Medulla oblongata (tissue), 1 donor: ENCODE results near the gene NFATC2IP.

Experiments
- DNase-seq: peaks from one replicate; pipeline ENCODE4 v3.0.0-alpha.2; 2015; ENCODE audit errors: extremely low spot score

NFATC2IP gene

DNA sequence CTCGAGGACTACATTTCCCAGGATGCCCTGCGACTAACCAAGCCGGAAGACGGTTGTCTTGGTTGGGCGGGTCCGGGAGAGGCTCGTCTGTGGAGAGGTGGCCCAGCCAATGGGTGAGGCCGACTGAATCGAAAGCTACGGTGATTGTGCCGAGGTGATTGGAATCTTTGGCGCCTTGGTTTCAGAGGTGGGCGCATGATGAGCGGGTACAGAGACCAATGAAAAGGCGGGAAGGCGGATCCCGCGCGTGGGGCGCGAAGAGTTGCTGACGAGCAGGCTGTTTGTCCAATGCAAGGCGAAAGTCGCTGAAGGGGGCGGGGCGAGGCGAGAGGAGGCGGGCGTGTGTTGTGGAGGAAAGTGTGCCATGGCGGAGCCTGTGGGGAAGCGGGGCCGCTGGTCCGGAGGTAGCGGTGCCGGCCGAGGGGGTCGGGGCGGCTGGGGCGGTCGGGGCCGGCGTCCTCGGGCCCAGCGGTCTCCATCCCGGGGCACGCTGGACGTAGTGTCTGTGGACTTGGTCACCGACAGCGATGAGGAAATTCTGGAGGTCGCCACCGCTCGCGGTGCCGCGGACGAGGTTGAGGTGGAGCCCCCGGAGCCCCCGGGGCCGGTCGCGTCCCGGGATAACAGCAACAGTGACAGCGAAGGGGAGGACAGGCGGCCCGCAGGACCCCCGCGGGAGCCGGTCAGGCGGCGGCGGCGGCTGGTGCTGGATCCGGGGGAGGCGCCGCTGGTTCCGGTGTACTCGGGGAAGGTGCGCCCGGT, at the start of gene NFATC2IP:
Gene NFATC2IP (plus strand): TSS at position 290 of the 762 bp plus-strand sequence. CDS start 75 bp downstream, at position 365.
- DNase-seq: peak; percentile 100

DNA sequence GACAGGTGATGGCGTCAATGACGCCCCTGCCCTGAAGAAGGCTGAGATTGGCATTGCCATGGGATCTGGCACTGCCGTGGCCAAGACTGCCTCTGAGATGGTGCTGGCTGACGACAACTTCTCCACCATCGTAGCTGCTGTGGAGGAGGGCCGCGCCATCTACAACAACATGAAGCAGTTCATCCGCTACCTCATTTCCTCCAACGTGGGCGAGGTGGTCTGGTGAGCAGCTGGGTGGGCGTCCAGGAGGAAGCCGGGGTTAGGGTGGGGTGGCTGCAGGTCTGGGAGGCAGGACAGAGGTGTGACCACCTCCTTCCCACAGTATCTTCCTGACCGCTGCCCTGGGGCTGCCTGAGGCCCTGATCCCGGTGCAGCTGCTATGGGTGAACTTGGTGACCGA, 48.9 kb upstream of the NFATC2IP start:
- DNase-seq: no peak

DNA sequence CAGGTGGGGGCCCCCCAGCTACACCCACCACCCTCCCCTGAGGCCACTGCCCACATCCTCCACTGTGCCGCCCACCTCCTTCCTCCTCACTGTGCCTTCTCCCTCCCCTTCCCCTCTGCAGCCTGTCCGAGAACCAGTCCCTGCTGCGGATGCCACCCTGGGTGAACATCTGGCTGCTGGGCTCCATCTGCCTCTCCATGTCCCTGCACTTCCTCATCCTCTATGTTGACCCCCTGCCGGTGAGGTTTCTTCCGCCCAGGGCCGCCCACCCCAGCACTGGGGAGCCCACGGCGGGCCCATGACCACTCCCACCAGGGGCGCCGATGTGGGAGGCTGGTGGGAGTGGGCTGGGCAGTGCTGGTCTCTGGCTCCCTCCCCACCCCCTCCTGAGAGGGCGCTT, 47.8 kb upstream of the NFATC2IP start:
- DNase-seq: no peak

DNA sequence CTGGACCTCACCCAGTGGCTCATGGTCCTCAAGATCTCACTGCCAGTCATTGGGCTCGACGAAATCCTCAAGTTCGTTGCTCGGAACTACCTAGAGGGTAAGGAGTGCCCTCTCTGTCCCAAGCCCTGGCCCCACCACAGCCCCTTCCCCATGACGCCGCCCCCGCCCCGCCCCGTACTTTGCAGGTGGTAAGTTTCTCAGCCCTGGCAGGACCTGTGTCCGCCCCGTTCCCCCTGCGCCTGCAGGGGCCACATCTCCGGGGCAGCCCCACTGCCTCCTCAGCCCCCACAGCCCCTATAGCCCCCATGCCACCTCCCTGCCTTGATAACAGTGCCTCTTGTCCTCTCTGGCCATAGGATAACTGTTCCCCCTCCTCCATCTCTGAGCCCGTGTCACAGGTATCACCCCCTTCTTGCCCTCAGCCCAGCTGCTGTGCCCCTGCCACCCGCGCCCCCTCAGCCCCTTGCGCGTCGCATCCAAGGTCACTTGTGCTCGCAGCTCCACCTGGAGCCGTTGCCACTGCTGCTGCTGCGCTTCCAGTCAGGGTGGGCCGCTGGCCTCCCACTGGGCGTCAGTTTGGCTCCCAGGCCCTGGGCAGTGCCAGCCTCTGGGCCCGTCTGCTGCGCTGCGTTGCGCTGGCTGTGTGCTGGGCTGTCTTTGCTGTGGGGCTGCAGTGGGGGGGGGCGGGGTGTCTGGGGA, 47.2 kb upstream of the NFATC2IP start:
- DNase-seq: no peak

DNA sequence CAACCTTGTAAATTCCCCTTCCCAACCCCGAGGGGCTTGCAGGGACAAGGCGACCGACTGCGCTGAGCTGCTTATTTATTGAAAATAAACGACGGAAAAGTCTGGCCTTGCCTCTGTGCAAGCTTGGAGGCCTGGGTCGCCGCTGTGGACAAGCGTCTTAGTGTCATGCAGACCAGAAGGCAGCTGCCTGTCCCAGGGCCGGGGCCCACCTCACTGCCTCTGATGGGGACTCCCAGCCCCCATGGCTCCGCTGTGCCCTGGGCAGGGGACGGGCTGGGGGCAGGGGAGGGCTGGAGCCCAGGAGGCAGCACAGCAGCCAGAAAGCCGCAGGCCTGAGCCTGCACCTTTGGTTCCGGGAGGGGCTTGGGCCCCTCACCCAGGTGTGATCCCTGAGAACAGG, 46.4 kb upstream of the NFATC2IP start:
- no peak for DNase-seq

DNA sequence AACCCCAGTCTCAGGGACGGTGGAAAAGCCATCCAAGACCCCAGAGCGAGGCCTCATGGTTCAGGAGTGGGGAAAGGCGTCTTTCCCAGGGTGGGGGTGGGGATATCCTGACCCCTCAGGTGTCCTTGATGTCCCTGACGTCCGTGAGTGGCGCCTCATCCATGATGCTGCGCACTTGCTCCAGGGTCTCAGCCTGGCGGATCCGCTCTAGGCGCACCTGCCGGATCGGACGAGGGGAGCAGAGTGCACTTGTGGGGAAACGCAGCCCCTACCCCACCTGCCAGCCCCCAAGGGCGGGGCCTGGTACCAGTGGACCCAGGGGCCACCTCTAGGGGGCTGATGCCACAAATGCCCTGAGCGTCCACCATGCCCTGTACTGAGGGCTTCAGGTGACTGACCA, 45.9 kb upstream of the NFATC2IP start:
- no peak for DNase-seq

DNA sequence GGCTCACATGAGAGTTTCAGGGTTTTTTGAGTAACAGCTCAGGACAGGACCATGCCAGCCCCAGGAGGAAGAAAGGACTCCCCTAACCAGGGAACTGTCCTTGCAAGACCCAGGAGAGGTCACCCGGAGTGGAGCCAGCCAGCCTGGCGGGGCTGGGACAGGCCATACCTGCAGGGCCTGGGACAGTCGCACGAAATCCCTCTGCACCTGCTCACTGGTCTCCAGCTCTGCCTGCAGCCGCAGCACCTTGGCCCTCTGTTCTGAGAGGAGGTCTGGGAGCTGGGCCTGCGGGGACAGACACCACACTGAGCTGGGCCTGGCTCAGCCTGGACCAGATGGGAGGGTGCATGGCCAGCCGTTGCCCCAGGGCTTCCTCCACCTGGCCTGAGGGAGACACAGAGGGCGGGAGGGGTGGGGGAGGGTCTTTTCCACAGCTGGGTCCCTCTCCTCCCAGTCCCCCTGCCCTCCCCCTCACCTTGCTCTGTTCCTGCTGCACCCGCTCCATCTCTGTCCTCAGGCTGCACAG, 45.4 kb upstream of the NFATC2IP start:
- DNase-seq: no peak

DNA sequence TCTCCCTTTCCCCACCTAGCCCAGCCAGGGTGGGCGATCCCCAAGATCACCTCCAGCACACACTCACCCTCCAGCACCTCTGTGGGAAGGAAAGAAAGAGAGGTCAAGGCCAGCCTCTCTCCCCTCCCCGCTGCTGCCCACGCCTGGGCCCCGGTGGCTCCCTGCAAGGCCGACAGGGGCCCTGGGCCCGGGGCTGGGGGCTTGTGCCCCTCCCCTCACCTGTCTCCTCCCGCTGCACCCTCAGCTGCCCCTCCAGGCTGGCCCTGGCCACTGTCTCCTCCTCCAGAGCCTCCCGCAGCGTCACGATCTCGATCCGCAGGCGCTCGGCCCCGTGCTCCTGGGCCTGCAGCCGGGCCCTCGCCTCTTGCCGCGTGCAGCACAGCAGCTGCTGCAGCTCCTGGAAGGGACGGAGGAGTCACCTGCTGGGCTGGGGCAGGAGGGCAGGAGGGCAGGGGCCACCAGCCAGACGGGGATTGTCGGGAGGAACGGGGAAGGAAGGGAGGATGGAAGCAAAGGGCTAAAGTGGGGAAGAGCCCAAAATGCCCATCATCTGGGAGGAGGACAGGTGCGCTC, 44.9 kb upstream of the NFATC2IP start:
- no peak for DNase-seq

DNA sequence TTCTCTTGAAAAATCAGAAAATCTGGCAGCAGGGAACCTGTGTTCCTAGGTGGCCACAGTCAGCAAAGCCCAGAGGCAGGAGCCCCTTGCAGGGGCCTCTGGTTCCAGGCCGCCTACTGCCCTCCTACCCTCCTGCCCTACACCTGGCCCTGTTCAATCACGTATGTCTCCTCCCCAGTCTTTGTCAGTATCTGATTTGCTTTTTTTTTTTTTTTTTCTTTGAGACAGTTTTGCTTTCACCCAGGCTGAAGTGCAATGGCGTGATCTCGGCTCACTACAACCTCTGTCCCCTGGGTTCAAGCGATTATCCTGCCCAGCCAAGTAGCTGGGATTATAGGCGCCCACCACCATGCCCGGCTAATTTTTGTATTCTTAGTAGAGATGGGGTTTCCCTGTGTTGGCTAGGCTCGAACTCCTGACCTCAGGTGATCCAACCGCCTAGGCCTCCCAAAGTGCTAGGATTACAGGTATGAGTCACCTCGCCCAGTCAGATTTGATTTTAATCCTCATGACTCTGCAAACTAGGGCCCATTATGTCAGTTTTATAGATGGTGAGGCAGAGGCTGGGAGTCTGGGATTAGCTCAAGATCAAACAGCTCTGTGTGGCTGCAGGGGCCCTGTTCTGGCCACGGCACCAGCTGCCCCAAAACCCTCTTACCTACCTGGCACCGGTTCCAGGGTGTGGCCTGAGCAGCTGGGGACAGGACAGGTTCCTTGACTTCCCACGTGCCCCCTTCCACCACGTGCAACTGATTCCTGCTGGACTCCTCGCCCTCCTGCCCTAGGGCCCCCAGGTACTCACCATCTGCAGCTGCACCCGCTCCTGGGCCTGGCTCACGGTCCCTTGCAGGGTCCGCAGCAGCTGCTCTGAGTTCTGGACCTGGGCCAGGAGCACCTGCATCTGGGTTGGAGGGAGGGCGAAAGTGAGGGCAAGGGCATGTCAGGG, 40.4 kb upstream of the NFATC2IP start:
- DNase-seq: no peak

DNA sequence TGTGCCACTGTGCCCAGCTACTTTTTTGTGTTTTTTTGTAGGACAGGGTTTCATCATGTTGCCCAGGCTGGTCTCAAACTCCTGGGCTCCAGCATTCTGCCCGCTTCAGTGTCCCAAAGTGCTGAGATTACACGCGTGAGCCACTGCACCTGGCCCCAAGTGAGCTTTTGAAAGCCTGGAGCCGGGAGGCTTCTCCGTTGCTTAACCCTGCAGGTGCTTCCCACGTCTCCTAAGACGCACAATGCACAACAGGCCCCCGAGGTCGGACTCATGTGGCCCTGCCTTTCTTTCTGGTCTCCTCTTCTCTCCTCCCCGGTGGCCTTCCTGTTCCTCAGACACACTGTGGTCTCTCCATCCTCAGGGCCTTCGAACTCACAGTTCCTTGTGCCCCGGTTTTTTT, 38.2 kb upstream of the NFATC2IP start:
- no peak for DNase-seq

DNA sequence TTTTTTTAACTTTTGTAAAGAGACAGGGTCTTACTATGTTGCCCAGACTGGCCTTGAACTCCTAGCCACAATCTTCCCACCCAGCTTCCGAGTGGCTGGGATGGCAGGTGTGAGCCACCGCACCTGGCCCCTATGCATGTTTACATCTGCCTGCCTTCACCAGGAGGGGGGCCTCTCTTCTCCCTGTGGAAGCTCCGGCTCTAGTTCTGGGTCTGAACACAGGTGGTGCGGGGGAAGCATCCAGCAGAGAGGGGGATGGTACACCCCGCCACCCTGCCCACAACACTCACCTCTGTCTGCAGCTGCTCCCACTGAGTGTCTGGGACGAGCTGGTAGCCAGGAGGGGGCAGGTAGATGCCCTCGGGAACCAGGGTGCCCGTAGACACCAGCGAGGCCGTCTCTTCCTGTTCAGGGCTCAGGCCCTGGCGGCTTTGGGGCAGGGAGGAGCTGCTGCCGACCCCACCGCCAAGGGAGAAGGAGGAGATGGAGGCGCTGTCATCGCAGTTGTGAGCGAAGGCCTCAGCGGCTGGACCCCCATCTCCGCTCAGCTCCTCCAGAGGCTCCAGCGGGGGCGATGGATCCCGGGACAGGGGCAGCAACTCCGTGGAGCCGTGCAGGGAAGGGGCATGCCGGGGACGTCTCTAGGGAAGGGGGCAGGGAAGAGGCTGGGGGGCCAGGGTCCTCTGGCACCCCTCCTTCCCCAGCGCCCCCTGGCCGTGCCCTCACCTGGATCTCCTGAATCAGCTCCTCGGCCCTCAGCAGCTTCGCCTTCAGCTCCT, 36.6 kb upstream of the NFATC2IP start:
- DNase-seq: no peak

DNA sequence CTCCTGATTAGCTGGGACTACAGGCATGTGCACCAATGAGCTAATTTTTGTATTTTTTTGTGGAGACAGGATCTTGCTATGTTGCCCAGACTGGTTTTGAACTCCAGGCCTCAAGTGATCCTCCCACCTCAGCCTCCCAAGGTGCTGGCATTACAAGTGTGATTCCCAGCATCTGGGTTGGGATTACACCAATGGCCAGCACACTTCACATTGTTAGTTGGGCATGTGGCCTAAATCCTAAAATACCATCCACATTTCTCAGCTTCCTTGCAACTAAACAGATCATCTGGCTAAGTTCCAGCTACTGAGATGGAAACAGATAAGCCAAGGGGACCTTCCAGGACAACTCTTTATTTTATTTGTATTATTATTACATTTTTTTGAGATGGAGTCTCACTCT, 35.6 kb upstream of the NFATC2IP start:
- DNase-seq: no peak

DNA sequence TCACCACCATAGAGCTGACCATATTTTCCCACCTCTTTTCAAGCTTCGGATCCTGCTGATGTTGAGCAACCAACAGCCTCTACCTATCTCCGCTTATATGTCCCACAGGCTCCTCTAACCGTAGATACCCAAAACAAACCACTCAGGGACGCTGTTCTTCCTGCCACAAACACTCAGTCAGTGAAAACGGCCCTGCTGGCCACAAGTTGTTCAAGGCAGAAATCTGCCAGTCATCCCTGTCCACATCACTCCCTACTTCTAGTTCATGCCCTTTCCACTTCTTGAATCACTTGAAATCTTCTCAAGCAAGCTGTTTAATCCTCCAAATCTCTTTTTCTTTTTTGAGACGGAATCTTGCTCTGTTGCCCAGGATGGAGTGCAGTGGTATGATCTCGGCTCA, 33.6 kb upstream of the NFATC2IP start:
- no peak for DNase-seq

DNA sequence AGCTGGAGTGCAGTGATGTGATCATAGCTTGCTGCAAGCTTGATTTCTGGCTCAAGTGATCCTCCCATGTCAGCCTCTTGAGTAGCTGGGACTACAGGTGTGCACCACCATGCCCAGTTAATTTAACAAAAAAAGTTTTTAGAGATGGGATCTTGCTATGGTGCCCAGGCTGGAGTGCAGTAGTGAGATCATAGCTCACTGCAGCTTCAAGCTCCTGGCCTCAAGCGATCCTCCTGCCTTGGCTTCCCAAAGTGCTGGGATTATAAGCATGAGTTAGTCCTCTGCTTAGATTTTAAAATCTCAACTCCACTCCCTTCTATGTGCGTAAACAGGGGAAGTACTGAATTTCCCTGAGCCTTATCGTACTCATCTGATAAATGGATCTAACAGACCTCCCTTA, 32.0 kb upstream of the NFATC2IP start:
- no peak for DNase-seq

DNA sequence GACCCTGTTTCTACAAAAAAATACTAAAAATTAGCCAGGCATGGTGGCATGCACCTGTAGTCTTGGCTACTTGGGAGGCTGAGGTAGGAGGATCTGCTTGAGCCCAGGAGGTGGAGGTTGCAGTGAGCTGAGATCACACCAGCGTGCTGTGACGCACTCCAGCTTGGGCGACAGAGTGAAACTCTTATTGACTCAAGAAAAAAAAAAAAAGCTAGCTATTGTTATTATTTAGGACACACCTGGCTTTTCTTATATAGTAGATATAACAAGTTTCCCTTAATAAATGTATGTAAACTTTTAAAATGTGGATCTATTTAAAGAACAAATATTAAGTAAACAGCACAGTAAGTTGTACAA, 27.5 kb upstream of the NFATC2IP start:
- no peak for DNase-seq

DNA sequence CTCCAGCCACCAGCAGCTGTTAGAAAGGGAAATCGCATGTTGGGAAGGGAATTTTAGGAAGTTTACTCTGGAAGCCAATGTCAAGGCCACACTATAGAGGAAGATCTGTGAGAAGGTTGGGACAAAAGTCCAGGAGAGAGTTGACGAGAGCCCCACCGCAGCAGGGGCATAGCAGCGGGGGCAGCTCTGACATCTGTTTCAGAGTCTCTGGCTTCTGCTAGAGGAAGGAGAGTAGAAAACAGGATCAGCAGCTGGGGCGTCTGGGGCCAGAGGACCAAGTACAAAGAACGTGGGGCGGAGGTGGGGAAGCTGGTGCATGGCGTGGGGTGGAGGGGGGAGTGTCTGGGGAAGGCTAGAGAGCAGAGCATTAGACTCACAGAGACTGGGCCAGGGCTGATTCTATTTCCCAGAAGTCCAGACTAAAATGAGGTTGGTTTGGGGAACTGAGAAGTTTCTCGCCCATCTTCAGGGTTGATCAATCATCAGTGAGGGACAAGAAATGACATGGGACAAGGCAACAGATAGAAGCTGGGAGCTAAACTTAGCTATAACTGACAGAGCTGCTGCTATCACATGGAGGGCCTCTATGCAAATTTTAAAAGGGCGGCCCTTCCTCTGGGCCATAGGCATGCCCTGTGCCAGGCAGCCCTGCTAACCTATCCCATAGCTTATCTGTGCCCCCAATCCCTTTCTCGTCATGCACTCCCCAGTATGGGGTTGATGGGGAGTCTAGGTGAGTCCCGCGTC, 26.9 kb upstream of the NFATC2IP start:
- DNase-seq: peak; percentile 10

DNA sequence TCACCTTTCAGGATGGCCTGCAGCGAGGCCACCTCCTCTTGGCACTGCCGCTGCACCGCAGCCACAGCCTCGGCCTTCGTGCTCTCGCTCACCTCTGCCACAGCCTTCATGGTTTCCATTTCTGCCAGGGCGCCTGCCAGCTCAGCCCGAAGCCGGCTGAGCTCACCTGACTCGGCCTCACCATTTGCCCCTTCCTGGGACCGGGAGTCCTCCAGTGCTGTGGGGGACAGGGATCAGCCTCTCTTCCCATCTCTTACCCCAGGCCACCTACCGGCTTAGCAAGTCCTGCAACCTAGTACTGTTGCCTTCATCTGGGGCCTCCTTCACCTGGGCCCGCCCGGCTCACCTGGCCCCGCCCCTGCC, 26.4 kb upstream of the NFATC2IP start:
- DNase-seq: no peak

DNA sequence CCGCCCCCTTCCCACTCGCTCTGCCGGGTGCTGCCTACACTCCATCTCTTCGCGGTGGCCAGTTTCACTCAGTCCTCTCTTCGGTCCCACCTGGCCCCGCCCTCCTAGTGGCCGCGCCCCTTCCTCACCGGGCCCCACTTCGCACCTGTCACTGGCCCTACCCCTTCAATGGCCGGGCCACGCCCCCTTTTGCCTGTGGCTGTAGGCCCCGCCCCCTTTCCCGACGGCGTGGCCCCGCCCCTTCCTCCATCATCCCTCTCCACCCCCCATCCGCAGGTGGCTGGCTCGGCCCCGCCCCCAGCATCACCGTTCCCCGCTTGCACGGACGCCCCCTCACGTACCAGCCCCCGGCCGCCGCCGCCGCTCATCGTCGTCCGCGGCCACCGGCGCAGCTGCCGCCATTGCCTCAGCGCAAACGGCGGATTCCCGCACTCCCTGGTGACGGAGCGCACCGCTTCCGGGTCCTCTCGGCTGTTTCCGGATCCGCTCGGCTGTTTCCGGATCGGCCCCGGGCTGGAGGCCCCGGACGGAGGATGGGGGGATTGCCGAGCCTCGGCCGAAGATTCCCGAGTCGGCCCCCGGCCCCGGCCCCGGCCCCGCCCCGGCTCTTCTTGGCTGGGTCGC, 25.9 kb upstream of the NFATC2IP start, which contains the start of gene RABEP2:
Gene RABEP2 (minus strand): TSS at position 477 of the 624 bp plus-strand sequence. CDS start 75 bp downstream, at position 402.
- DNase-seq: peak; percentile 91

DNA sequence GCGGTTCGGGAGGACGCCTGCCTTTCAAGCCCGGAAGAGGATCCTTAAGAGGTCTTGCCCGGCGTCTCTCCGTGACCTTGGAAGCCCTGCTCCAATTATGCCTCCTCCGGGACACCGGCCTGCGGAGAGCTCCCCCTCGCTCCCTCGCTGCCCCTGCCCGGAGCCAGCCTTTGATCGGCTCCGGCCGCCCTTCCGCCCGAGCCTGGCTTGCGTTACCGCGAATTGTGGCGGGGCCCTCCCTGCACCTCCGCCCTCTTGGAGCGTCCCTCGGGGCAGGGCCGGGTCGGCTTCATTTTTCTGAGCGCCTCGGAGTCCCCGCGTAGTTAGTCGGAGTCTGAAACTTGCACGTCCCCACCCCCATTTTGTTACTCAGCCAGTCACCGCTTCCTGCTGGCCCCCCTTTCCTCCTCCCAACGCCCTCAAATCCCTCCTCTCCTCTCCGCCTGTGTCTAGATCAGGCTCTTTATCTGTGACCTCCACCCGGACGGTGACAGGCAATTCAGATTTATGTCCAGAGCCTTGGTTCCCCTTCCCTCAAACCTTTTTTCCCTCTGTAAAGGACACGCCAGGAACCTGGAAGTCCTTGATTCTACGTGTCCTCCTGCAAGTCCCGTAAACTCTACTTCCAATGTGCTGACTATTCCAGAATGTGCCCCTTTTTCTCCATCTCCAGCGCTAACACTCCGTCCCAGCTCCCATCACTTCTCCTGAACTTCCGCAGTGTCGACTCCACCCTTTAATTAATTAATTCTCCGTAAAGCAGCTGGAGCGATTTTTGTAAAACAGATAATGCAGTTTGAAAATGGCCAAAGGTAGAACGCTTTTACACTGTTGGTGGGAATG, 25.1 kb upstream of the NFATC2IP start:
- peak; percentile 60 for DNase-seq
